ENCODE data around the gene STXBP3. TPM values are rescaled to one million over a fixed set of nuclear protein-coding genes. Genes with fewer than 3 reads are reported as not detected.

The STXBP3 gene
- total and polyA plus RNA-seq, 2 donors (not counting 3 experiments of a cell fraction or from before 2014, with no cell fraction given), result 9.4 to 44.1 TPM

- ChIA-PET CTCF (interaction anchor here (0.7 to 11.0 kb wide), 7 partner anchors 9 to 72 kb away, joined by 3 to 247 read pairs (median 4); no protein-coding TSS in a partner anchor), POLR2A (interaction anchor here (0.7 to 1.7 kb wide), 3 partner anchors 15 to 269 kb away, joined by 4 to 5 read pairs (median 4); no protein-coding TSS in a partner anchor)
- H3K79me2 ChIP-seq (ENCODE audit: control insufficient read depth, insufficient read depth, low read length), result no peaks in the 10 kb centered on the region
- H3K4me1 ChIP-seq (ENCODE audit: control insufficient read depth, extremely low read depth, insufficient read depth, low read length), result peaks cover 29% of the 10 kb centered on the region
- dilution Hi-C loops (cut with MboI; ENCODE audit: extremely low pct_ligation_motif_present, low sequenced_read_pairs), result no loop called here
- DNase-seq (ENCODE audit: low read depth, low spot score) (peak; percentile 85), FAIRE-seq (peak; percentile 85)
- BruUV-seq (replicated peaks), result no TSS peak
- H3K9ac ChIP-seq (replicated peaks; ENCODE audit: extremely low read depth, insufficient read depth, low read length), result peak overlapping the region; percentile 75
- H3K4me3 ChIP-seq (replicated peaks in 1 of 3; ENCODE audit: insufficient read depth in 1 of 3, low read depth in 1 of 3, low read length in 3 of 3), result peak overlapping the region in 1 of 3 experiments; percentile 28
- peak overlapping the region; percentile 77 for H3K4me2 ChIP-seq (ENCODE audit: insufficient read depth, low read length)
- no peaks in the 10 kb centered on the region for H3K9me1 ChIP-seq (replicated peaks; ENCODE audit: control insufficient read depth, extremely low read depth, insufficient read depth, low read length)
- TF ChIP-seq GATA2 (IDR thresholded peaks at IDR 0.05; ENCODE audit: insufficient read depth, insufficient read length, low read depth, low read length) (no peak), POLR2A (IDR thresholded peaks at IDR 0.05; ENCODE audit: low read depth, low read length) (no peak), POLR2AphosphoS5 (IDR thresholded peaks at IDR 0.05; ENCODE audit: insufficient read depth, low read depth, low read length) (peak; percentile 81), JUN (IDR thresholded peaks at IDR 0.05; ENCODE audit: borderline replicate concordance, insufficient read depth, insufficient read length, low read depth) (peak; percentile 87), EZH2 (IDR thresholded peaks at IDR 0.05; ENCODE audit: borderline replicate concordance, low read depth, low read length, severe bottlenecking) (no peak), FOS (IDR thresholded peaks at IDR 0.05; ENCODE audit: borderline replicate concordance, insufficient read depth, low read length) (peak; percentile 66), MAX (IDR thresholded peaks at IDR 0.05; ENCODE audit: insufficient read depth, insufficient read length) (no peak), CTCF (IDR thresholded peaks at IDR 0.05; ENCODE audit: extremely low read depth in 1 of 2, insufficient read depth in 1 of 2, low read depth in 1 of 2, low read length in 2 of 2) (no peak), MYC (IDR thresholded peaks at IDR 0.05; ENCODE audit: low read depth, low read length) (no peak)
- H3K27me3 ChIP-seq (ENCODE audit: control insufficient read depth in 2 of 2, insufficient read depth in 2 of 2, low read length in 2 of 2), result no peaks in the 10 kb centered on the region
- H3K36me3 ChIP-seq (ENCODE audit: control insufficient read depth in 2 of 2, extremely low read depth in 1 of 2, insufficient read depth in 2 of 2, low read length in 2 of 2), result no peaks in the 10 kb centered on the region
- no peaks in the 10 kb centered on the region for H4K20me1 ChIP-seq (replicated peaks; ENCODE audit: control insufficient read depth, extremely low read depth, insufficient read depth, low read length)
- H3K27ac ChIP-seq (ENCODE audit: insufficient read depth, low read depth, low read length), result peak overlapping the region; percentile 96
- no peaks in the 10 kb centered on the region for H3K9me3 ChIP-seq (replicated peaks; ENCODE audit: control insufficient read depth, insufficient read depth, low read length)
- intact Hi-C loops (cut with micrococcal nuclease), result loop anchor here (1.0 to 5.0 kb wide), 5 partner anchors 22 to 566 kb away; partner anchors contain the start of genes SORT1 and STXBP3
- no peak overlapping the region for H2AFZ ChIP-seq (ENCODE audit: low read depth, low read length)
Observed at GRCh38 chr1:108831225-108831624, 84.8 kb downstream of the STXBP3 start.
